ENCODE data around the gene CD160. TPM values are rescaled to one million over a fixed set of nuclear protein-coding genes. Genes with fewer than 3 reads are reported as not detected.

CD160 gene
- total RNA-seq, 1 donor from 2014 or later = not detected

GRCh38 chr1:145788580-145788979, 69.3 kb downstream of the CD160 start:
- TF ChIP-seq CTCF (conservative IDR thresholded peaks at IDR 0.05; ENCODE audit: low read depth, low read length) = no peak
- no peak for DNase-seq (ENCODE audit: low read depth)
- H3K4me3 ChIP-seq (ENCODE audit: low read depth, low read length) = no peak overlapping the region

Other genes starting within 250 kb of the CD160 start
- gene GPR89A, start 111.5 kb upstream of the CD160 start, total RNA-seq = 22.0 and 23.5 TPM in 2 replicates
- 2.9 and 5.0 TPM in 2 replicates for gene PDZK1, start 12.1 kb upstream of the CD160 start, total RNA-seq
- 10.4 and 10.6 TPM in 2 replicates for gene RNF115, start 104.6 kb downstream of the CD160 start, total RNA-seq
- gene POLR3C, start 104.7 kb downstream of the CD160 start, total RNA-seq = 44.3 and 49.2 TPM in 2 replicates
- 4.0 and 4.3 TPM in 2 replicates for gene NUDT17, start 126.1 kb downstream of the CD160 start, total RNA-seq
- gene PIAS3, start 139.6 kb downstream of the CD160 start, total RNA-seq = 17.8 and 27.8 TPM in 2 replicates
- gene ANKRD35, start 166.4 kb downstream of the CD160 start, total RNA-seq = 0.36 and 1.6 TPM in 2 replicates
- gene ITGA10, start 190.6 kb downstream of the CD160 start, total RNA-seq = 0.14 and 0.17 TPM in 2 replicates
- 19.8 and 24.7 TPM in 2 replicates for gene PEX11B, start 199.2 kb downstream of the CD160 start, total RNA-seq
- 228 and 360 TPM in 2 replicates for gene RBM8A, start 208.0 kb downstream of the CD160 start, total RNA-seq
- gene LIX1L, start 238.5 kb downstream of the CD160 start, total RNA-seq = 22.3 and 32.5 TPM in 2 replicates
- 0.06 and 0.14 TPM in 2 replicates for gene ANKRD34A, start 245.1 kb downstream of the CD160 start, total RNA-seq
- 15.6 and 16.1 TPM in 2 replicates for gene POLR3GL, start 245.2 kb downstream of the CD160 start, total RNA-seq

Data from epithelial cell of proximal tubule (primary cell).